OCI-M2 (cell line): ENCODE measurements around the gene TGFB3.
"Not testable (repeated sequence)": the region's sequence is repeated elsewhere in the genome, so short reads cannot be mapped to it uniquely, and the experiment has no call there.

Experiments used
- DNase-seq: peaks from one replicate; lab custom pipeline; 2025; ENCODE audit not compliant: unreplicated experiment; lab: John Stamatoyannopoulos, UW

Gene TGFB3

DNA sequence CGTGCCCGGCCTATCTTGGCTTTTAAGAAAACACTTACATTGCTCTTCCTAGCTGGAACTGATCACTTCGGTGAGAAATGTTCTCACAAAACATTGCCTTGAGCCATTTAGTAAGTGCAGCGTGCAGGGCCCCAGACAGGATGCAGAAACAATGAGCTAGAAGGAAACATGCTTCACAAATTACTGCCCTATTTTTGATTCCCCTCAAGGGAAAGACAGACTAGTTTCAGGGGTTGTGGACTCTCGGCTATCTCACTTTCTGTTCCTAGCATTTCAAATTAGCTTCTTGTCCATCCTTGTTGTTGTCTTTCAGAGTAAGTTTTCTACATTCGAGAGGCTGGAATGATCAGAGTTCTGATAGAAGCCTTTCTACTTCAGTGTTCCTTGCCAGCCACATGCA lies 21.6 kb downstream of the TGFB3 start:
- DNase-seq: no peak

DNA sequence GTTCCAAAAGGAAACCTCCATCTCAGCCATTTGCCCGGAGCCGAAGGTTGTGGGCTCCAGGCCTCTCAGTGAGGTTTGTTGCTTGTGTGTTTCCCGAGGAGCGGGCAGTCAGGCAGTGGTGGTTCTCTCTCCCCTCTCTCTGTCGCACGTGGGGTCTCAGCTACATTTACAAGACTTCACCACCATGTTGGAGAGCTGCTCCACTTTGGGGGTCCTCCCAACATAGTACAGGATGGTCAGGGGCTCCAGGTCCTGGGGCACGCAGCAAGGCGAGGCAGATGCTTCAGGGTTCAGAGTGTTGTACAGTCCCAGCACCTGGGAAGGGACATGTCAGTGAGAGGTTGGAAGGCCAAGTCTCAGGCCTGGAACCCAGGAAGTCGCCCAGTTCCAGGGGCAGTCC lies 22.8 kb downstream of the TGFB3 start:
- no peak for DNase-seq

DNA sequence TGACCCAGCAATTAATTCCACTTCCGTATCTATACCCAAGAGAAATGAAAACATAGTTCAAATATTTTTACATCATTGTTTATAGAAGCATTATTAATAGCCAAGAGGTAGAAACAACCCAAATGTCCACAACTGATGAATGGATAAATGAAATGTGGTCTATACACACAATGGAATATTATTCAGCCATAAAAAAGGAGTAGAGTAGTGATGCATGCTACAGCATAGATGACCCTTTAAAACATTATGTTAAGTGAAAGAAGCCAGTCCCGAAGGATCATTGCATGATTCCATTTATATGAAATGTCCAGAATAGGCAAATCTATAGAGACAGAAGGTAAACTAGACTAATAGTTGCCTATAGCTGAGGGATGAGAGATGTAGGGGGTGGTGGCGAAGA lies 29.3 kb downstream of the TGFB3 start:
- no peak for DNase-seq

DNA sequence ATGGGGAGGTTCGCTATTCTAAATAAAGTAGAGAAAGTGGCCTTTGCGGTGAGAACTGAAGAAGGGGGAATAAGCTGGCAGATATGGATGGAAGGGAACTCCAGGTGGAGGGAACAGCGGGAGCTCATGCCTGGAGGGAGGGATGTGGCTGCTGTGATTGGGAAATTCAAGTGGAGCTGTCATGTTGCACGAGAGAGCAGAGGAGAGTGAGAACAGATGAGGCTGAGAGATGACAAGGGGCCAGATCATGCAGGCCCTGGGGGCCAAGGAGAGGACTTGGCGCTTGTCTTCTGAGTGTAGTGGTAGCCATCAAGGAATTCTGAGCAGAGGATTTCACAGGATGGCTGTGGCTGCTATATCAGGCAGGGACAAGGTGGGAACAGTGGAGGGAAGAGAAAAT lies 35.0 kb downstream of the TGFB3 start:
- DNase-seq: no peak

DNA sequence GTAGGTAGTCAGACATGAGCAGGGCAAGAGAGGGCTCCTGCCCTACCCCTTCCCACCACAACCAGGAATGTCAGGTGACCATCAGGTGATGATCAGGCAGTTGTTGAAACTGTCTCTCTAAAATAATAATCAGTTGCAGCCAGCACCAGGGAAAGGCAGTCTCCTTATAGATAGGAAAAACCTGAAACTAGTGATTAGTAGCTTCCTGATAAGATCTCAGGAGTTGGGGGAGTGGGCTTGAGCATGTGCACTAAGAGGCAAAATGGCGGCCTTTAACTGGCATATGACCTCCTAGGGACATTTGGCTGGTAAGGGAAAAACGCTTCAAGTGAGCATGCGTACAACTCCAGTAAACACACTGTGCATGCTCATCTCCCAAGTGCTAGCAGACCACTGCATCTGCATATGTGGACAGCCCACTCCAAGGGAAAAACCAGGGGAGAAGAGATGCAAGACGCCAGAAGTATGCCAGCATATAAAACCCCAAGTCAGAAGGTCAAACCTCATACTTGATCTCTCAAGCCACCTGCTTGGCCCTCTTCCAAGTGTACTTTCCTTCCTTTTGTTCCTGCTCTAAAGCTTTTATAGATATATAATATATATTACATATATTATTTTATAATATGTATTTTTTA lies 37.1 kb downstream of the TGFB3 start:
- DNase-seq: no peak

DNA sequence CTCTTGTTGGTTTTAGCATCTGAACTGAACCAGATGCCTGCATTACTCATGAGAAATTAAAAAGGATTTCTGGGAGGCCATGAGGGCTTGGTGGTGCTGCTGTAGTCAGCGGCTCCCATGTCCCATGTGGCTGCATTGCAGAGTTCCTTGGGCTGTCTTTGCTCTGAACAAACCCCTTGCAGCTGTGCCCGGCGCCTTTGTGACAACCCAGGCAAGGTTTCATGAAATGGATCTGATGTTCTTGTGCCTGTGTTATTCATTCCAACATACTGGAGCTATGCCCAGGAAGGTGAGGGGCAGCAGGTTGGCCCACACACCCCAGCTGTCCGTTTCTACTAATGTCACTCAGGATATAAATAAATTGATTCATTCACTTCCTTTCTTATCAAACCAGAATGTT lies 40.8 kb downstream of the TGFB3 start:
- no peak for DNase-seq

DNA sequence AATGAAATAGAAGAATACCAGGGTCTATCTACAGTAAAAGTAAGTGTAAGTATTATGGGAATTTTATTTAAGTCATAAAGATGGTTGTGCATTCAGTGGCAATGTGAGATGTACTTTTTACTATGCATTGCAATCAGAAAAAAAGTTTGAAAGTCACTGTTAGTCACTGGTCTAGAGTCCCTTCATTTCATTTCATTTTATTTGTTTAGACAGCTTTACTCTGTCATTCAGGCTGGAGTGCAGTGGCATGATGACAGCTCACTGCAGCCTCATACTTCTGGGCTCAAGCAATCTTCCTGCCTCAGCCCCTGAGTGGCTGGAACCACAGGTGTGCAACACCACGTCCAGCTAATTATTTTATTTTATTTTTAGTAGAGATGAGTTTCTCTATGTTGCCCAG lies 42.6 kb downstream of the TGFB3 start:
- DNase-seq: no peak

DNA sequence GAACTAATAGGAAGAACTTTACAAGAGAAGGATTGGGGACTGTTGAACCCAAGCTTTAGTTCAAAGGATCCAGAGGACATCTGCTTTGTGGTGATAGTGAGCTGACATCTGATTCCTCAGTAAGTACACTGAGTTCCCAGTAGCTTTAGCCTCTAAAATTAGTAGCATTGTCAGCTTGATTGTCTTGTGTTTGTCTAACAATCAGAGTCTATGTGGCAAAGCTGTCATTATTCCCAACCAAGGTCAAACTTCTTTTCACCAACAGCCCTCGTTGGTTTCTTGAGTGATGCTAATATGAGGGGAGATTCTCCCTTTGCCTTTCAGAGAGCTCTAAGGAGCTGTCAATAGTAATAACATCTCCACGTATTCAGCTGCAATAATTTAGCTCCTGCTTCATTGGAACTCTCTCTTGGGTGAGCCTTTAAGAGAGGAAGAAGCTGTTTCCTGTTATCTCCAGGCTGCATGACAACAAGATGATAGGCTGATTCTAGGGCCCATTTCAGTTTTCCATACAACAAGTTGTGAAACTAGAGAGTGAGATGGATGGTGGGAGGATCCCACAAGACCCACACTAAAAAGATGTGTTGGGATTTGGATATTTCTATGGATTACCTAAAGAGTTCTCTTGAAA lies 46.7 kb downstream of the TGFB3 start:
- peak; percentile 54 for DNase-seq

DNA sequence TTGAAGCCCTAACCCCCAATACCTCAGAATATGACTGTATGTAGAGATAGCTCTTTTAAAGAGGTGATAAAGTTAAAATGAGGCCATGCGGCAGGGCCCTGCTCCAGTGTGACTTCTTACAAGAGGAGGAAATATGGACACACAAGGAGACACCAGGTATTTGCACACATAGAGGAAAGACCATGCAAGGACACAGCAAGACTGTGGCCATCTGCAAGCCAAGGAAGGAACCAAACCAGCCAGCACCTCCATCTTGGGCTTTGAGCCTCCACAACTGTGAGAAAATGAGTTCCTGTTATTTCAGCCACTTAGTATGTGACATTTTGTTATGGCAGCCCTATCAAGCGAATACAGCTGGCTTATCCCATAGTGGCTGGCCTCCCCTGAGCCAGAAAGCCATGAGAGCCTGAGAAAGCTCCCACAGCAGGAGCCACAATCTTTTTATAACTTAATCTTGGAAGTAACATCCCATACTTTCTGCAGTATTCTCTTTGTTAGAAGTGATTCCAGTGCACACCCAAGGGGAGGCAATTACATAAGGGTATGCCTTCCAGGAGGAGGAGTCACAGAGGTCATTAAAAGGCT lies 48.0 kb downstream of the TGFB3 start:
- DNase-seq: no peak

DNA sequence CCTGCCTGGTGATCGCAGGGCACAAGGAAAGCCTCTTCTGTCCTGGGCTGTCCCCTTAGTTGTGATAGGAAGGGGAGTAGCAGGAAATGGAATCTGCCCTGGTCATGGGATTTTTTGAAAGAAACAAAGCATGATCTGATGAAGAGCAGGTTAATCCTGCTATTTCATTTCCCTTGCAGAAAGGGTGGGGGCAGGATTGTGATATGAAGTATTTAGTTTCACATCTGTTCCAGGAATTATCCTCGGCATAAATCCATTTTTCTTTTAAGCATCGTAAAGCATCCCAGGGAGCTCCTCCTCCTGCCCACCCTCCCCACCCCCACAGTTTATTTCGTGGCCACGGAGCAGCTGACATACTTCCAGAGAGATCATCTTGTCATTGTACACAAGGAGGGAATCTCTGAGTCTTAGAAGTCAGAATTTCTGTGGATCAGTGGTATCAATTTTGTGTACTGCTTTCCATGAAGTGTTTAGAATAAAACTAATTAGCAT lies 53.1 kb downstream of the TGFB3 start:
- DNase-seq: no peak

DNA sequence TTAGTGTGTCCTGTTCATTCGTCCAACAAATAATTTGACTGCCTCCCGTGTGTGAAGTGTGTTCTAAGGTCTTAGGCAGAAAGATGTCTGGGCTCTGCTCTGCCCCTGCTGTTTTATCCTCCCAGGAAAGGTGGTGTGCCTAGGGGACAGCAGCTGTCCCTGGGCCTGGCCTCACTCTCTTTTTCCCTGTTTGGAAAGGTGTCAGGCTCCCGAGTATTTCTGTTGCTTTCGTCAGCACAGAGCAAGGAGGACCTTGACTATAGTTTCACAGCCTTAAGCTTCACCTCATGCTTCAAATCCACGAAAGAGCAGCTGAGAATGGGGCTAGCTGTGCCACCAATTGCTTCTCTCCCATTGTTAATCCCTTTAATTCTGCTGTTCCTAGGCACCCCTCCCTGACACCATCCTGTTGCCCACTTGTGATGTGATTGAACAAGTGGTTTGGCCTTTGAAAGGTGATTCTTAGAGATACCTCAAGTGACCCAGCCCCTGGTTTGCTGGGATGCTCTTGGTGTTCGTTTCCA lies 54.2 kb downstream of the TGFB3 start:
- DNase-seq: no peak

DNA sequence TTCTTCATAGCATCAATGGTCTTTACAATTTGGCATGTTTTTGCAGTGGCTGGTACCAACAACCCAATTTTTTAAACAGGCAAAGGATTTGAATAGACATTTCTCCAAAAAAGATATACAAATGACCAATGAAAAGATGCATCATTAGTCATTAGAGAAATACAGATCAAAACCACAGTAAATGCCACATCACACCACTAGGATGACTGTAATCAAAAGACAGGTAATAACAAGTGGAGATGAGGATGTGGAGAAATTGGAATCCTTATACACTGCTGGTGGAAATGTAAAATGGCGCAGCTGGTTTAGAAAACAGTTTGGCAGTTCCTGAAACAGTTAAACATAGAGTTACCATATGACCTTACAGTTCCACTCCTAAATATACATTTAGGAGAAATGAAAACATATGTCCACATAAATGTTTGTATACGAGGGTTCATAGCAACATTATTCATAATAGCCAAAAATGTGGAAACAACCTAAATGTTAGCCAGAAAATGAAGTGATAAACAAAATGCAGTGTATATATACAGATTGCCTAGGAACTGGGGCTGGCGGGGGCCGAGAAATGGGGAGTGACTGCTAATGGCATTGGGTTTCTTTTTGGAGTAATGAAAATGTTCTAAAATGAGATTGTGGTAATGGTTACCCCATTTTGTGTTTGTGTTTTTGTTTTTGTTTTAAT lies 55.2 kb downstream of the TGFB3 start:
- no peak for DNase-seq

DNA sequence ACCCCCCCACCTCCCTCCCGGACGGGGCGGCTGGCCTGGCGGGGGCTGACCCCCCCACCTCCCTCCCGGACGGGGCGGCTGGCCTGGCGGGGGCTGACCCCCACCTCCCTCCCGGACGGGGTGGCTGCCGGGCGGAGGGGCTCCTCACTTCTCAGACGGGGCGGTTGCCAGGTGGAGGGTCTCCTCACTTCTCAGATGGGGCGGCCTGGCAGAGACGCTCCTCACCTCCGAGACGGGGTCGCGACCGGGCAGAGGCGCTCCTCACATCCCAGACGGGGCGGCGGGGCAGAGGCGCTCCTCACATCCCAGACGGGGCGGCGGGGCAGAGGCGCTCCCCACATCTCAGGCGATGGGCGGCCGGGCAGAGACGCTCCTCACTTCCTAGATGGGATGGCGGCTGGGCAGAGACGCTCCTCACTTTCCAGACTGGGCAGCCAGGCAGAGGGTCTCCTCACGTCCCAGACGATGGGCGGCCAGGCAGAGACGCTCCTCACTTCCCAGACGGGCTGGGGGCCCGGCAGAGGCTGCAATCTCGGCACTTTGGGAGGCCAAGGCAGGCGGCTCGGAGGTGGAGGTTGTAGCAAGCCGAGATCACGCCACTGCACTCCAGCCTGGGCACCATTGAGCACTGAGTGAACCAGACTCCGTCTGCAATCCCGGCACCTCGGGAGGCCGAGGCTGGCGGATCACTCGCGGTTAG lies 56.5 kb downstream of the TGFB3 start:
- DNase-seq: not testable (repeated sequence)

DNA sequence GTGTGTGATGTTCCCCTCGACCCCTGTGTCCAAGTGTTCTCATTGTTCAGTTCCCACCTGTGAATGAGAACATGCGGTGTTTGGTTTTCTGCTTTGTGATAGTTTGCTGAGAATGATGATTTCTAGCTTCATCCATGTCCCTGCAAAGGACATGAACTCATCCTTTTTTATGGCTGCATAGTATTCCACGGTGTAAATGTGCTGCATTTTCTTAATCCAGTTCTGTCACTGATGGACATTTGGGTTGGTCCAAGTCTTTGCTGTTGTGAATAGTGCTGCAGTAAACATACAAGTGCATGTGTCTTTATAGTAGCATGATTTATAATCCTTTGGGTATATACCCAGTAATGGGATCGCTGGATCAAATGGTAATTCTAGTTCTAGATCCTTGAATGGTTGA lies 61.4 kb downstream of the TGFB3 start:
- DNase-seq: not testable (repeated sequence)

DNA sequence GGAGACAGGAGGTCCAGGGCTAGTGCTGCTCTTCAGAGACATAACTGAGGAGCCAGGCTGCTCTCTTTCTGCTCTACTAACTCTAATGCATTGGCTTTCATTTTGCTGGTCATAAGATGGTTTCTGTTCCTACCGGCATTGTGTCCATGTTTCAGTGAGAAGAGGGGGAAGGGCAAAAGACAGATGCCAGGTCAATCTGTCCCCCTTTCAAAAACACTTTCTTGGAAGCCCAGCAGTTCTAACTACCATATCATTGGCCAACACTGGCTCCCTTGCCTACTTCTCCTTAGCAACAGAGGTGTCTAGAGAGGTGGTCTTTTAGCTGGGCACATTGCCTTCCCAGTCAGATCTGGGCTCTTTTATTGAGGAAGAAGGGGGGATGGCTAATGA lies 63.9 kb downstream of the TGFB3 start:
- no peak for DNase-seq

DNA sequence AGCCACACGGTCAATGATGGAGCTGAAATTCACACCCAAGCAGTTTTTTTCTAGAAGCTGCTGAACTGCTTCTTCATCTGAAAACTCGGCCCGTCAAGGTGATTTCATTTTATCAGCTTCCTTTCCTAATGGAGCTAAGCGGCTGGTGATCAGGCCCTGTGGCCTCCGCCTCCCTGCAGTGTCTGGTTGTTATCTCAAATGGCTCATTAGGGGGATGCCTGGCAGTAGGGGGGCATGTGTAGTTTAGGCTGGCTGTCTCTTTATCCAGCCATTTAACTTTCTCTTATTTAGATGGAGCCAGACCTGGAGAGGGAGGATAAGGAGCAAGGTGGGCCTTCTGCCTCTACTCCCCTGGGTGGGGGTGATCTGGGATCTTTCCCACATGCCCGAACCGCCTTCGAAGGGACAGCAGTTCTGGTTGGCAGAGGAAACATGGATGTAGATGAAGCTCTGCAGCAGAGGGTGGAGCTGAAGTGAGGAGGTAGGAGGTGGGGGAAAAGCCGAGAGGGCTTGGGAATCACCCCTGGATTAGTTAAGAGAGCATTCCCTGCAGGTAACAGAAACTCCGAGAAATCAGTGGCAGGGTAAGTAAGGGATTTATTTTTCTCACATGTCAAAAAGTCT lies 64.4 kb downstream of the TGFB3 start:
- DNase-seq: no peak

DNA sequence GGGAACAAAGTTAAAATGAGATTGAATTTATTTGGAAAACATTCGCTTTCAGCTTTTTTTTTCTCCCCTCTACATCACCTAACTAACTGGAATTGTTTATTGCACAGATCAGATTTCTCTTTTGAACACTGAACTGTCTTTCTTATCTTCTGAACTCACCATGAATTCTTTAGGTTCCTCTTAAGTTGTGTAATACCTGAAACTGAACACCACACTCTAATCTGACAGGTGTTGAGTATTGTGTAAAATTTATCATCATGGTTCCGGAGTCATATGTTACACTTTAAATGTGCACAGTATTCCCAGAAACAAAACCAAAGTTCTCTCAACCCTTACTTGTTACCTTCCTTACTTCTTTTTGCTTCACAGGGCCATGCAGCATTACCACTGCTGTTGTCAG lies 66.8 kb downstream of the TGFB3 start:
- DNase-seq: no peak

DNA sequence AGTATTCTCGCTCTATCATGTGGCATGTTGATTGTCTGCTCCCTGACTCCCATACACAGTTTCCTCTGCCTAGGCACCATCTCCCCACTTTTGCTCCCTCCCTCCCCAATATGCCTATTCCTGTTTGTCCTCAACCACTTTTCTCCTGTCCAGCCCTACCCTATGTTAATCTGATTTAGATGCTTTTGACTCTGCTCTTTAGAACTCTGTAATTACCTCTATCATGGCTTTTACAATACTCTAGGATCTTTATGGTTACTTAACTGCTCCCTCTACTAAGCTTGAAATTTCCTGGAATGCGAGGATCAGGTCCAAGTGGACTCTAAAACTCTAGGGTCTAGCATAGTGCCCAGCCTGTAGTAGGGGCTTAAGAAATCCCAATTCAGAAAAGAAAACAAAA lies 68.6 kb downstream of the TGFB3 start:
- DNase-seq: no peak

DNA sequence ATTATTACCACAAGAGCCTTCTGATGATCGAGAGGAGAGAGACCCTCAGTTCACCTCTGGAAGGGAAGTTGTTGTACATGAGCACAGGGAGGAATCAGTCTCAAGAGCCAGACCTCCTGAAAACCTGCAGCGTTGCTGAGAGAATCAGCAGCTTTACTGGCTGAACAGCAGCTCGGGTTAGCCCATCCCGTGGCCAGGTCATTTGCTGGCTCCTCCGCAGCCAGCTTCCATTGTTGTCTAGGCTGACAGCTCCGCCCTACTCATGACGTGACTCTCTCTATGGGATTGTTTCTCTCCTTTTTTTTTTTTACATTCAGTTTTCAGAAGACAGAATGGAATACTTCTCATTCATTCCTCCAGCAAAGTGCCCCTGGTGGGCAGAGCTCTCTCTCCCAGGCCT lies 69.9 kb downstream of the TGFB3 start:
- DNase-seq: no peak

DNA sequence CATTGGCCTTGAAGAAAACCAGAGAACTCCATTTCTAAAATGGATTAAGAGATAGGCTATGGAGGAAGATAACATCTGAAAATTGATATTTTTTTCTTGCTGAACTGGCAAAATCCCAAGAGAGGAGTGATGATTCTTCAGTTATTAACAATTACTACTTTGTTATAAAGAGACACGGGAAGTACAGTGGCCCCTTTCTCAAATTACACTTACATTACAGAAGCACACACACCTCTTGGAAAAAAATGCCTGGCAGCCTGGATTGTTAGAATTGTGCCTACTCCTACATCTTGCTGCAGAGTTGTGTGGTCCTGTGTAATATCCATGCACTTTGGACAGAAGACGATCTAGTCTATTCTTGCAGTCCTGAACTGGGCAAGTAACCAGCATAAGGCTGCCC lies 71.7 kb downstream of the TGFB3 start:
- no peak for DNase-seq

DNA sequence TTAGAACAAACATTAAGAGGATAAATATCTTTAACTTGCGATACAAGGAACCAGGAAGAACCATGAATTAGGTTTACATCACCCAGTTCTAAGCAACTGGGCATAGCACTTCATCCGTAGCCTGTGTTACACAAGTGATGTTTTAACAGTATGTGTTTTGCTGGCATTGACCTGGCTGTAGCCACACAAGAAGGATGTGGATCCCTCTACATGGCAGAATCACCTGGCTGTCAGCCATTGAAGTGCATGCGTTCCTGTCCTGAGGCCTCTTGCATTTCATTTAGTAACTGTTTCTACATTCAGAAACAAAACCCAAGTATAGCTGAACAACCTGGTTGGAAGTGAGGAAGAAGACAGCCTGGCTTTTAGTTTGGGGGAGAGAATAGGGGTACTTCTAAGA lies 72.2 kb downstream of the TGFB3 start:
- DNase-seq: no peak
